ENCODE results near the gene TSPO2.
A peak's percentile ranks its signal among the peaks of the same experiment; 100 is the strongest.

- no peak for TF ChIP-seq EZH2phosphoT487 (conservative IDR thresholded peaks at IDR 0.05; ENCODE audit: low read length)
- TF ChIP-seq CTCF (IDR thresholded peaks at IDR 0.05; ENCODE audit: insufficient read depth, low read length, poor library complexity, severe bottlenecking), result peak; percentile 99
These were observed 2.9 kb upstream of the TSPO2 start, which contains the start of gene UNC5CL for GRCh38 chr6:41039060-41039998.
